BE2C (cell line): ENCODE results near the gene KMO.

Source experiments
- DNase-seq: peaks from one replicate; pipeline ENCODE4 v3.0.0-alpha.2; 2020
- H3K27me3 ChIP-seq: fragments of 250-450 bp; sonication (Bioruptor Pico); 2 replicates; pipeline ENCODE4 v1.5.1; 2020; ENCODE audit warnings: mild to moderate bottlenecking
- H3K36me3 ChIP-seq: fragments of 250-450 bp; sonication (Bioruptor Pico); 2 replicates; pipeline ENCODE4 v1.5.1; 2020; ENCODE audit warnings: mild to moderate bottlenecking
- H3K4me1 ChIP-seq: fragments of 250-450 bp; sonication (Bioruptor Pico); 2 replicates; pipeline ENCODE4 v1.5.1; 2020
- H3K4me3 ChIP-seq: 2 replicates; pipeline ENCODE4 v1.5.1; 2011; ENCODE audit warnings: low read depth, low read length
- H3K9me3 ChIP-seq: fragments of 250-450 bp; sonication (Bioruptor Pico); 2 replicates; pipeline ENCODE4 v1.5.1; 2020
- CTCF ChIP-seq: IDR thresholded peaks from 2 replicates; pipeline ENCODE4 v1.5.1; 2012; ENCODE audit warnings: mild to moderate bottlenecking, low read depth, low read length

The KMO gene

GRCh38 chr1:241542199-241542907 is 10.2 kb downstream of the KMO start:
- Histone ChIP-seq H3K36me3 (no peaks in the 10 kb centered on the region), H3K4me3 (no peak overlapping the region), H3K9me3 (no peaks in the 10 kb centered on the region; the same call in 1 of the 2 replicates), H3K27me3 (peaks cover 5% of the 10 kb centered on the region; the same call in 1 of the 2 replicates), H3K4me1 (no peaks in the 10 kb centered on the region)
- DNase-seq, result no peak
- TF ChIP-seq CTCF, result no peak

- no peak for DNase-seq
- no peaks in the 10 kb centered on the region for H3K9me3 ChIP-seq
- H3K36me3 ChIP-seq, result no peaks in the 10 kb centered on the region
- no peak overlapping the region for H3K4me3 ChIP-seq
- TF ChIP-seq CTCF, result no peak
- H3K4me1 ChIP-seq, result no peaks in the 10 kb centered on the region
- peaks cover 5% of the 10 kb centered on the region; the same call in 1 of the 2 replicates for H3K27me3 ChIP-seq
Measured at GRCh38 chr1:241548008-241548407, 15.8 kb downstream of the KMO start.

GRCh38 chr1:241550318-241550717 is 18.1 kb downstream of the KMO start:
- H3K27me3 ChIP-seq, result peaks cover 5% of the 10 kb centered on the region; the same call in 1 of the 2 replicates
- no peak overlapping the region for H3K4me3 ChIP-seq
- no peaks in the 10 kb centered on the region for H3K4me1 ChIP-seq
- TF ChIP-seq CTCF, result no peak
- DNase-seq, result no peak
- no peaks in the 10 kb centered on the region for H3K36me3 ChIP-seq
- H3K9me3 ChIP-seq, result no peaks in the 10 kb centered on the region

GRCh38 chr1:241551759-241552638 is 19.8 kb downstream of the KMO start:
- Histone ChIP-seq H3K27me3 (no peaks in the 10 kb centered on the region; the same call in 1 of the 2 replicates), H3K36me3 (no peaks in the 10 kb centered on the region), H3K9me3 (no peaks in the 10 kb centered on the region), H3K4me3 (no peak overlapping the region), H3K4me1 (no peaks in the 10 kb centered on the region)
- TF ChIP-seq CTCF, result no peak
- no peak for DNase-seq

- DNase-seq, result no peak
- Histone ChIP-seq H3K36me3 (no peaks in the 10 kb centered on the region), H3K9me3 (no peaks in the 10 kb centered on the region), H3K4me1 (no peaks in the 10 kb centered on the region), H3K27me3 (no peaks in the 10 kb centered on the region; the same call in 1 of the 2 replicates), H3K4me3 (no peak overlapping the region)
- no peak for TF ChIP-seq CTCF
Measured at GRCh38 chr1:241553886-241554592, 21.9 kb downstream of the KMO start.
